ENCODE data around the gene SLC1A1.

DNA sequence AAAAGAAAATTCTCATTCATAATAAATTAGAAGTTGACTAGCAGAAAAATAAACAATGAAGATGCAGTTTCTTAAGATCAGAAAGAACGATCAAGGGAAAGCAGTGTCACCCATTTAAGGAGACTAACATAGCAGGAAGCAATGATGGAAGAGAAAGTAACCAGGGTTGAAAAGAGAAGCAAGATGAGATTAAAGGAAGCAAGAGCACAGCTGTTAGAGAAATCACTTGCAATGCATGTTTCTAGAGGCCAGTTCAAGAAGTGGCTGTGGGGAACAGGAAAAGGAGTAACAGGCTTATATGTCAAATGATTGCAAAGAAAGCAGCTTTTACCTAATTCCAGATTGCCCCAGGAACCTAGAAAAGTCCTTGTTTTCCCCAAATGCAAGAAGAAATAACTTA is 46.8 kb upstream of the SLC1A1 start:
- TF ChIP-seq ZNF549 (CRISPR knock-in tag; IDR thresholded peaks at IDR 0.05) = no peak
- TF ChIP-seq ATM (IDR thresholded peaks at IDR 0.05; ENCODE audit: borderline replicate concordance) = no peak
